Lower leg skin (tissue), 4 donors: ENCODE results near the gene CCDC197. TPM values are rescaled to one million over a fixed set of nuclear protein-coding genes. Genes with fewer than 3 reads are reported as not detected.

Experiments used
- DNase-seq, 2 donors: peaks; one replicate each; pipeline ENCODE4 v3.0.0-alpha.2; 2019; ENCODE audit warnings: low spot score in 2 of 2
- H3K4me3 ChIP-seq: fragments of 200-600 bp; sonication (generic); 2 replicates; pipeline ENCODE4 v1.5.1; 2017; ENCODE audit warnings: mild to moderate bottlenecking, low read depth; ENCODE audit not compliant: poor library complexity, severe bottlenecking
- CTCF ChIP-seq, 3 donors: fragments of 450-650 bp; IDR thresholded peaks; one replicate each; pipeline ENCODE4 v1.5.1; 2016; ENCODE audit warnings: antibody characterized with exemption in 3 of 3, mild to moderate bottlenecking in 3 of 3, moderate library complexity in 2 of 3
- POLR2A ChIP-seq, 2 donors: fragments of 450-650 bp; IDR thresholded peaks; one replicate each; pipeline ENCODE4 v1.6.1; 2016 to 2017; ENCODE audit warnings: antibody characterized with exemption in 2 of 2, mild to moderate bottlenecking in 1 of 2, moderate library complexity in 1 of 2
- whole genome bisulfite sequencing, 2 donors: methylation state at CpG; one replicate each; pipeline ENCODE4 v1.1.5; 2018; 5-methylcytosine and 5-hydroxymethylcytosine counted together
- intact Hi-C: fragments of 100-400 bp; cut with DNase I; formaldehyde crosslinking; loops from one replicate; pipeline ENCODE4 v1.15.0; 2023; ENCODE audit warnings: low total_unique reads
- total RNA-seq, 4 donors: library from RNA; depleted of rRNA; stranded (reverse); fragments of >200 nt; gene quantifications; one replicate each; pipeline ENCODE4 v1.1.0, GENCODE V29; 2016

CCDC197 gene
- total RNA-seq, 4 donors from 2014 or later, result not detected

DNA sequence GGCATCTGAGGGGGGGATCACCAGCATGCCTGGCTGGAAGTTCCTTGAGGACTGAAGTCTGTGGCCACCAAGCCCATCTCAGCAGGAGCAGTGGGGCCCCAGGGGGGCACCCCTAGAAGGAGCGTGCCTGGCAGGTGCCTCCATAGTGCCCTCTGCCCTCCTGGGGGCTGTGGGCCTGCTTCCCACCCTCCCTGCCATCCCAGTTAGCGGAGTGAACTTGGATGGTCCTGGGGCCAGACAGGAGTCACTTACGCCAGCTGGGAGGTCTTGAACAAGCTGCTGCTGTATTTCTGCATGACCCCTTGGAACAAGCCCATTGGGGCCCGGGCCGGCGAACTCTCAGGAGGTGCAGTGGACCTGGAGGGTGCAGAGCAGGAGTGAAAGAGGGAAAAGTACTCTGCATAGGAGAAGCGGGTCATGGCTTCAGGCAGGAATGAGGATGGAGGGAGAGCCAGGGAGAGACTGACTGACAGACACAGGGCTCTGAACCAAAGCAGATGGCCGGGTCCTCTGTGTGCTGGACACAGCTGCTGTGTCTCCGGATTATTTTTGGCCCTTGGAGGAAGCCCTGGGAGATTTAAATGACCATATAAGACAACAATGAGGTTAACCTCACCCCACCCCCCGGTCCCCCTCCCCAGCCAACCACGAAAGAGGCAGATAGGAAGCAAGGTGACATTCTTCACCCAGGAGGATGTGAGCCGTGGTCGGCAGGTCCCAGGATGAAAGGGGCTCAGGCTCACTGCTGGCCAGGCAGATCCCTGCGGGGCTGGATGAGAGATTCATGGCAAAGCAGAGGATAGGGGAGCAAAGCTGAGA, 40.4 kb upstream of the CCDC197 start:
- no peak for TF ChIP-seq POLR2A (IDR thresholded peaks at IDR 0.05)
- TF ChIP-seq CTCF (IDR thresholded peaks at IDR 0.05), result no peak
- no peak overlapping the region for H3K4me3 ChIP-seq
- DNase-seq, result no peak
- WGBS, 2 donors, result 78 to 83% methylated on average over 9 to 14 of the region's 14 CpGs
- intact Hi-C loops, result no loop called here

DNA sequence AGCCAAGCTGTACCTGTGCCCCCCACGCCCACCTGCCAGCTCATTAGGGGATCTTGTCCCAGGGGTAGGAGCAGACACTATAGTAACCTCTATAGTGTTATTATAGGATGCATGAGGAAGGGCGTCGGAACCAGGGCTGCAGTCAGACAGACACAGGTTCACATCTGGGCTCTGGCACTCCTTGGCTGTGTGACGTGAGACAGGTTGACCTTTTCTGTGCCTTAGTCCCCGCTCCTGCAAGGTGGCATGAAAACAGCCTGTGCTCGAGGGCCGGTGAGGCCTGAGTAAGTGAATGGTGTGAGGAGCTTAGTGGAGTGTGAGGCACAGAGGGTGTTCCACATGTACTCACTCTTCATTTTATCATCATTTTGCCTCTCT, 39.8 kb upstream of the CCDC197 start:
- 89 to 93% methylated on average over 7 of the region's 7 CpGs for WGBS, 2 donors
- no peak for TF ChIP-seq CTCF (IDR thresholded peaks at IDR 0.05)
- no peak for TF ChIP-seq POLR2A (IDR thresholded peaks at IDR 0.05)
- no peak for DNase-seq
- intact Hi-C loops, result no loop called here
- H3K4me3 ChIP-seq, result no peak overlapping the region

DNA sequence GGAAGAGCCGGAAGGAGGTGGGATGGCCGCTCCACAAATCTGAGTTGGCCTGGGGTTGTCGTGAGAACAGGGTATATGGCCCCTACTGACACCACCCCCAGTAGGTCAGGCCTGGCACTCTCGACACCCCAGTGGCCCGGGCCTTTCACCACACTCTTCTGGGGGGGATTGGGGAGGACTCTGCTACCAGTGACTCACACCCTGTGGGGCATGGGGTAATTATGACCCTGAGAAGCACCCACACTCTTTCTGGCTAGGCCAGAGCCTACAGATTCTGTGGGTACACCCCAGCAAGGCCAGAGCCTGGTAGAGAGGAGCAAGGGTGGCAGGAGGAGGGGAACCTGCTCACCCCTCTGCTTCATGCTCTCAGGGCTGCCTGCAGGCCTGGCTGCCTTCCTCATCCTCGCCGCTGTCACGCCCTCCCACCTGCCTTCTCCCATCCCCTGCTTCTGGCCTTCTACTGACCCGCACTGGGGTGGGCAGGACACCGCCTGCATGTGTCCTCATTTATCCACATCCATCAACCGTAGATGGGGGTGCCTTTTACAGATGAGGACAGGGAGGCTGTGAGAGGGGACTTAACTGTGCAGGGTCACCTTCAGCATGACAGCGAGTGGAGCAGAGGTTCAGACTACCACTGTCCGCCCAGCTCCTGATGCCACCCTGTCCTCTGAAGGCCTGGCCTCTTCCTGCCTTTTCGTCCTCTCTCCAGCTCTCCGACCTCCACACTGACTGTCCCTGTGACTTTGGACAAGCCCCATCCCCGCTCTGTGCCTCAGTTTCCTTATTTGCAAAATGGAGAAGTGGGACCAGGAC, 39.1 kb upstream of the CCDC197 start:
- H3K4me3 ChIP-seq, result no peak overlapping the region
- 97 to 98% methylated on average over 16 of the region's 16 CpGs for WGBS, 2 donors
- no peak for DNase-seq
- TF ChIP-seq CTCF (IDR thresholded peaks at IDR 0.05) (no peak), POLR2A (IDR thresholded peaks at IDR 0.05) (no peak)
- intact Hi-C loops, result loop anchor here (2.0 kb wide), 1 partner anchor 25 kb away; no protein-coding TSS in a partner anchor

DNA sequence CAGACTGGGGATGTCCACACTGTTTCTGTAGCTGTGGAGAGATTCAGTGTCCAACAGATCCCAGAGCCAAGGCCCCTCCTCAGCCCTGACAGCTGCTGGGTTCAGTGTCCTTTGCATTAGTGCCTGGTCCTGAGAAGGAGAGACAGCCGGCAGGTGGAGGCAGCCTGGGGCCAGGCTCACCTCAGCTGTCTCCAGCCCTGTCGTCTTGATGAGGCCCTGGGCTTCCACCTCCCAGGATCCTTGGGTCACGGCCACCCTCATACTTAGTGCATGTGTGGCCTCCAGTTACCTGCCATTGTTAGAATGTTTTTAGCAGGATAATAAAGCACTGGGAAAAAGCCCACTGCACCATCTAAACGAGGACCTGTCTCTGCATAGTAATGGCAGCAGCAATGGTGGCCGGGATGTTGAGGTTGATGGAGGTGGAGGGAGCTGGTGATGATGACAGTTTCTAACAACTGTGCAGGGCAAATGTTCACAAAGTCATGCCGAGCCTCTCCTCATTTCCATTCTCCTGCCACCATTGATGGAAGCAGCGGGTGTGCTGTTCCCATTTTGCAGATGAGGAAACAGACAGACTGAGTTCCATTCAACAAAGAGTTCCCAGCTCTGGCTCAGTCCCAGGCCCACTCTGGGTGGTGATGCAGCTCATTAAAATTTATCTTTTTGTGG, 38.4 kb upstream of the CCDC197 start:
- intact Hi-C loops, result loop anchor here (2.0 kb wide), 1 partner anchor 24 kb away; no protein-coding TSS in a partner anchor
- WGBS, 2 donors, result 87% methylated on average over 7 of the region's 7 CpGs
- TF ChIP-seq POLR2A (IDR thresholded peaks at IDR 0.05) (no peak), CTCF (IDR thresholded peaks at IDR 0.05) (no peak)
- H3K4me3 ChIP-seq, result no peak overlapping the region
- no peak for DNase-seq

DNA sequence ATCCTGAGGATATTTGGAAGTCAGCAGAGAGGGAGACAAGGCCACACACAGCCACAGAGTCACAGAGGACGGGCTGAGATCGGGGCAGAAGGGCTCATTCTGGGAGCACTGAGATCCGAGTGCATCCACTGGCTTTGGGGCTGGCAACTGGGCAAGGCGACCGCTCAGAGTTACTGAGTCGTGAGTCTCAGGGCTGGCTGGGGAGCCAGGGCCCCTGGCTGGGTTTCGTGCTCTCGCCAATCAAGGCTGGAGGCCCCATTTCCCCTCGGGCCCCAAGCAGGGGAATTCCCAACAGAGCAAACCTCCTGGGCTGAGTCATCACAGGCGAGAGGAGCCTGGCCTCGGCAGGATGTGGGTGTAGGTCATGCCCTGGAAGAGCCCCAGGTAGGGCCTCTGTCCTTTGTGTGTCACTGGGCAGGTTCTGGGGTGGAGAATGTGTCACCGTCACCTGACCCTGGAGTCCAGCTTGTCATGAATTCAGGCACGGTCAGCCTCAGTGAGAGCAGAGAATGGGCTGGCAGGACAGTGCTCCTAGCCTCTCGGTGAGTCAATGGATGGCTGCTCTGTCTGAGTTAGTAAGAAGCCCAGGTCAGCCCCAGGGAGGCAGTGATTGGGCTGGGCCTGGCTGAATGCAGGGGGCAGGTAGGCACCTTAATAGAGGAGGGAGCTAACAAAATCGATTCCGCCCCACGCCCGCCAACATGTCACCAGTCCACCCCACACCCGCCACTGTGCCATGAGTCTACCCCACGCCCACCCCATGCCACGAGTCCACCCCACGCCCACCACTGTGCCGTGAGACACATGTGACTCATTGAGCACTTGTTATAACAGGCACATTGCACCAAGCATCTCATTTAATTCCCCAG, 37.6 kb upstream of the CCDC197 start:
- WGBS, 2 donors, result 53 to 59% methylated on average over 19 to 23 of the region's 23 CpGs
- DNase-seq, result no peak
- intact Hi-C loops, result loop anchor here (2.0 kb wide), 1 partner anchor 23 kb away; no protein-coding TSS in a partner anchor
- H3K4me3 ChIP-seq, result no peak overlapping the region
- TF ChIP-seq CTCF (IDR thresholded peaks at IDR 0.05) (peak in 1 of 3 donors; percentile 22), POLR2A (IDR thresholded peaks at IDR 0.05) (no peak)
